ENCODE data around the gene LRTM2. TPM values are rescaled to one million over a fixed set of nuclear protein-coding genes. Genes with fewer than 3 reads are reported as not detected.

LRTM2 gene
- total RNA-seq, 4 donors from 2014 or later = not detected

DNA sequence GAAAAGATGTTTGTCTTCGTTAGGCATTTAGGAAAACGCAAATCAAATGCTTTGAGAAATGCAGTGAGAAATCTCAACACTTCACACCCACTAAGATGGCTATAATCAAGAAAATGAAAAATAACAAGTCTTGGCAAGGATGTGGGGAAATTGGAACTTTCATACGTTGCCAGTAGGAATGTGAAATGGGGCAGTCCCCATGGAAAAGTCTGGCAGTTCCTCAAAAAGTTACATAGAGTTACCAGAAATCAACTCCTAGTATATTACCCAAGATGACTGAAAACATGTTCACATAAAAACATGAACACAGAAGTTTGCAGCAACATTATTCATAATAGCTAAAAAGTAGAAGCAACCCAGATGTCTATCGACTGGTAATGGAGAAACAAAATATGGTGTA, 41.5 kb upstream of the LRTM2 start:
- WGBS, 2 donors (ENCODE audit: low coverage in 1 of 2) = 84 to 89% methylated on average over 4 of the region's 4 CpGs
- no peak overlapping the region for H3K27ac ChIP-seq

DNA sequence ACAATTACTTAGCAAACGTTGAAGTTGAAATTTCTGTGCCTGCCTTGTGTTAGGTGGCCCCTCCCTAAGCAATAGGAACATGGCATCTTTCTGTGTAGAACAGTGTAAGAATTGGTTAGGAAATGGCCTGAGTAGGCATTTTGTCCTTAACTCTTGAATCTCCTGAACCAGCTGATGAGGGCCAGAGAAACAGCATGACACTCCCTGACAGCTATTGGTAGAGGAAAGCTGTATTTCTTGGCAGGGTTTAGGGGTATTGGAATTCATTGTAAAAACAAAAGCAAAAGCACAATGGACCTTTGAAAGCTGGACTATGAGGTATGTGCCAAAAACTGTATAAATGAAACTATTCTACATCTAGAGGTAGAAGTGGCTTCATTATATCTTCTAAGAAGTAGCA, 40.6 kb upstream of the LRTM2 start:
- in situ Hi-C loops (cut with MboI; ENCODE audit: low pct_ligation_motif_present in 1 of 4, low pct_unique_long_range_greater_than_20kb in 1 of 4, low sequenced_read_pairs in 3 of 4) (loop anchor here in 1 of 4 donors (10.0 kb wide), 1 partner anchor 125 kb away; no protein-coding TSS in a partner anchor), intact Hi-C loops (cut with DNase I; ENCODE audit: low total_unique reads) (no loop called here)
- no peaks in the 10 kb centered on the region for H3K9me3 ChIP-seq
- H3K4me1 ChIP-seq = peaks cover 0 to 8% (median 0%) of the 10 kb centered on the region in 4 donors
- H3K36me3 ChIP-seq = peaks cover 0 to 6% (median 0%) of the 10 kb centered on the region in 4 donors
- DNase-seq = no peak
- TF ChIP-seq EP300 (IDR thresholded peaks at IDR 0.05; ENCODE audit: low read depth) (no peak), POLR2A (IDR thresholded peaks at IDR 0.05) (no peak), POLR2AphosphoS5 (IDR thresholded peaks at IDR 0.05) (no peak)
- TF ChIP-seq, protein P1, sequence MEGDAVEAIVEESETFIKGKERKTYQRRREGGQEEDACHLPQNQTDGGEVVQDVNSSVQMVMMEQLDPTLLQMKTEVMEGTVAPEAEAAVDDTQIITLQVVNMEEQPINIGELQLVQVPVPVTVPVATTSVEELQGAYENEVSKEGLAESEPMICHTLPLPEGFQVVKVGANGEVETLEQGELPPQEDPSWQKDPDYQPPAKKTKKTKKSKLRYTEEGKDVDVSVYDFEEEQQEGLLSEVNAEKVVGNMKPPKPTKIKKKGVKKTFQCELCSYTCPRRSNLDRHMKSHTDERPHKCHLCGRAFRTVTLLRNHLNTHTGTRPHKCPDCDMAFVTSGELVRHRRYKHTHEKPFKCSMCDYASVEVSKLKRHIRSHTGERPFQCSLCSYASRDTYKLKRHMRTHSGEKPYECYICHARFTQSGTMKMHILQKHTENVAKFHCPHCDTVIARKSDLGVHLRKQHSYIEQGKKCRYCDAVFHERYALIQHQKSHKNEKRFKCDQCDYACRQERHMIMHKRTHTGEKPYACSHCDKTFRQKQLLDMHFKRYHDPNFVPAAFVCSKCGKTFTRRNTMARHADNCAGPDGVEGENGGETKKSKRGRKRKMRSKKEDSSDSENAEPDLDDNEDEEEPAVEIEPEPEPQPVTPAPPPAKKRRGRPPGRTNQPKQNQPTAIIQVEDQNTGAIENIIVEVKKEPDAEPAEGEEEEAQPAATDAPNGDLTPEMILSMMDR (IDR thresholded peaks at IDR 0.05) = no peak
- no peak overlapping the region for H3K27ac ChIP-seq
- H3K4me3 ChIP-seq = no peak overlapping the region
- no peaks in the 10 kb centered on the region for H3K27me3 ChIP-seq
- 57 to 67% methylated on average over 1 of the region's 1 CpG for WGBS, 2 donors (ENCODE audit: low coverage in 1 of 2)

More for the DNA sequence above, 41.5 kb upstream of the LRTM2 start:
- no peak for DNase-seq
- Histone ChIP-seq H3K36me3 (peaks cover 0 to under 1% (median 0%) of the 10 kb centered on the region in 4 donors), H3K4me3 (no peak overlapping the region), H3K4me1 (peaks cover 0 to 8% (median 0%) of the 10 kb centered on the region in 4 donors), H3K27me3 (no peaks in the 10 kb centered on the region), H3K9me3 (no peaks in the 10 kb centered on the region)
- in situ Hi-C loops (cut with MboI; ENCODE audit: low pct_ligation_motif_present in 1 of 4, low pct_unique_long_range_greater_than_20kb in 1 of 4, low sequenced_read_pairs in 3 of 4) = no loop called here
- TF ChIP-seq, protein P1 (IDR thresholded peaks at IDR 0.05) = no peak
- TF ChIP-seq POLR2AphosphoS5 (IDR thresholded peaks at IDR 0.05) = no peak
- no peak for TF ChIP-seq EP300 (IDR thresholded peaks at IDR 0.05; ENCODE audit: low read depth)
- no peak for TF ChIP-seq POLR2A (IDR thresholded peaks at IDR 0.05)
- intact Hi-C loops (cut with DNase I; ENCODE audit: low total_unique reads) = no loop called here

- Histone ChIP-seq H3K9me3 (no peaks in the 10 kb centered on the region), H3K4me3 (no peak overlapping the region), H3K27ac (no peak overlapping the region), H3K27me3 (no peaks in the 10 kb centered on the region), H3K4me1 (peaks cover 0 to 8% (median 0%) of the 10 kb centered on the region in 4 donors), H3K36me3 (peaks cover 0 to 23% (median 5%) of the 10 kb centered on the region in 4 donors)
- no peak for DNase-seq
- in situ Hi-C loops (cut with MboI; ENCODE audit: low pct_ligation_motif_present in 1 of 4, low pct_unique_long_range_greater_than_20kb in 1 of 4, low sequenced_read_pairs in 3 of 4) = loop anchor here in 1 of 4 donors (10.0 kb wide), 1 partner anchor 127 kb away; no protein-coding TSS in a partner anchor
- intact Hi-C loops (cut with DNase I; ENCODE audit: low total_unique reads) = no loop called here
- TF ChIP-seq POLR2A (IDR thresholded peaks at IDR 0.05) (no peak), EP300 (IDR thresholded peaks at IDR 0.05; ENCODE audit: low read depth) (no peak), POLR2AphosphoS5 (IDR thresholded peaks at IDR 0.05) (no peak)
- TF ChIP-seq, protein P1 (IDR thresholded peaks at IDR 0.05) = no peak
- 67% methylated on average over 2 of the region's 2 CpGs; no CpG with 5 or more reads in 1 of the 2 donors for WGBS, 2 donors (ENCODE audit: low coverage in 1 of 2)
Observed at GRCh38 chr12:1781772-1782171, 38.6 kb upstream of the LRTM2 start.

DNA sequence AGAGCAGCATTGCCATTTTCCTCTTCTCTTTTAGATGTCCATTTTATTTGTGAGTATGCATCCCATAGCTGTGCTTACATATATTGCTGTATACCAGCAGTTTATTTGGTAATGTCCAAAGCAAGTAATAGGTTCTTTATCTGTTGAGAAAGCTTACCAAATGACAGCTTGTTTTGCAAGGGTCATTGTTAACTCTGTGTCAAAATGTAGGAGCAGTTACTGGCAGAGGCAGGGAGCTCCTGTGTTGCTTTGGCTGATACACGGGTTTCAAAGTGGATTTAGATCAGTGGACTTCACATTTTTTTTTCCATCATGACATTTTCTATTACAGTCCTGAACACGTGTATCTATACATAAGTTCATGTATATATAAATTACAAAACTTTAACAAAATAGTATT, 38.1 kb upstream of the LRTM2 start:
- Histone ChIP-seq H3K36me3 (peaks cover 0 to 23% (median 5%) of the 10 kb centered on the region in 4 donors), H3K4me1 (peaks cover 0 to 8% (median 0%) of the 10 kb centered on the region in 4 donors), H3K27ac (no peak overlapping the region), H3K27me3 (no peaks in the 10 kb centered on the region), H3K4me3 (no peak overlapping the region), H3K9me3 (no peaks in the 10 kb centered on the region)
- no peak for DNase-seq
- TF ChIP-seq POLR2AphosphoS5 (IDR thresholded peaks at IDR 0.05) = no peak
- 69 to 70% methylated on average over 2 of the region's 2 CpGs for WGBS, 2 donors (ENCODE audit: low coverage in 1 of 2)
- intact Hi-C loops (cut with DNase I; ENCODE audit: low total_unique reads) = no loop called here
- in situ Hi-C loops (cut with MboI; ENCODE audit: low pct_ligation_motif_present in 1 of 4, low pct_unique_long_range_greater_than_20kb in 1 of 4, low sequenced_read_pairs in 3 of 4) = loop anchor here in 1 of 4 donors (10.0 kb wide), 1 partner anchor 127 kb away; no protein-coding TSS in a partner anchor

Measured in transverse colon (tissue), 4 donors.